ENCODE results near the gene NTN5.

DNA sequence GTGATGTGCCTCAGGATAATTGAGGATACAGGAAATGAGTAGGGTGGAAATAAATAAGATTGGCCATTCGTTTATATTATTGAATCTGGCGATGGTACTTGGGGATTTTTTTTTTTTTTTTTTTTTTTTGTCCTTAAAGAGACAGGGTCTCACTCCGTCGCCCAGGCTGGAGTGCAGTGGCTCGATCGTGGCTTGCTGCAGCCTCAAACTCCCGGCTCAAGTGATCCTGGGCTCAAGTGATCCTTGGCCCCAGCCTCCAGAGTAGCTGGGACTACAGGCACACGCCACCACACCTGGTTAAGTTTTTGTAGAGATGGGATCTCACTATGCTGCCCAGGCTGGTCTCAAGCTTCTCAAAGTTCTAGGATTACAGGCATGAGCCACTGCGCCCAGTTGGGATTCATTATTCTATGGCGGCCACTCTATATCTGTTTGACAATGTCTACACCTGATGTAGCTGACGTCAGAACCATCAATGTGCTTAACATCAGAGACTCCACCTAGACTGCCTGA, 49.4 kb upstream of the NTN5 start:
- TF ChIP-seq, protein P1, sequence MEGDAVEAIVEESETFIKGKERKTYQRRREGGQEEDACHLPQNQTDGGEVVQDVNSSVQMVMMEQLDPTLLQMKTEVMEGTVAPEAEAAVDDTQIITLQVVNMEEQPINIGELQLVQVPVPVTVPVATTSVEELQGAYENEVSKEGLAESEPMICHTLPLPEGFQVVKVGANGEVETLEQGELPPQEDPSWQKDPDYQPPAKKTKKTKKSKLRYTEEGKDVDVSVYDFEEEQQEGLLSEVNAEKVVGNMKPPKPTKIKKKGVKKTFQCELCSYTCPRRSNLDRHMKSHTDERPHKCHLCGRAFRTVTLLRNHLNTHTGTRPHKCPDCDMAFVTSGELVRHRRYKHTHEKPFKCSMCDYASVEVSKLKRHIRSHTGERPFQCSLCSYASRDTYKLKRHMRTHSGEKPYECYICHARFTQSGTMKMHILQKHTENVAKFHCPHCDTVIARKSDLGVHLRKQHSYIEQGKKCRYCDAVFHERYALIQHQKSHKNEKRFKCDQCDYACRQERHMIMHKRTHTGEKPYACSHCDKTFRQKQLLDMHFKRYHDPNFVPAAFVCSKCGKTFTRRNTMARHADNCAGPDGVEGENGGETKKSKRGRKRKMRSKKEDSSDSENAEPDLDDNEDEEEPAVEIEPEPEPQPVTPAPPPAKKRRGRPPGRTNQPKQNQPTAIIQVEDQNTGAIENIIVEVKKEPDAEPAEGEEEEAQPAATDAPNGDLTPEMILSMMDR (IDR thresholded peaks at IDR 0.05): no peak
- TF ChIP-seq EP300 (IDR thresholded peaks at IDR 0.05): no peak
- no peak for TF ChIP-seq POLR2AphosphoS5 (IDR thresholded peaks at IDR 0.05)
- TF ChIP-seq POLR2A (IDR thresholded peaks at IDR 0.05): no peak

Data from suprapubic skin (tissue), 4 donors.